Skeletal muscle cell (primary cell): ENCODE measurements around the gene LMNA.
"Not testable (repeated sequence)": the region's sequence is repeated elsewhere in the genome, so short reads cannot be mapped to it uniquely, and the experiment has no call there.

ENCODE experiments used
- DNase-seq: peaks from one replicate; pipeline ENCODE4 v3.0.0-alpha.2; 2010; ENCODE audit warnings: low read depth
- H3K4me3 ChIP-seq: 2 replicates; pipeline ENCODE4 v1.5.1; 2011; ENCODE audit warnings: low read depth, mild to moderate bottlenecking, control low read depth, low read length, moderate library complexity

The LMNA gene

GRCh38 chr1:156102633-156103511 lies 11.6 kb upstream of the LMNA start:
- DNase-seq, result no peak
- H3K4me3 ChIP-seq, result no peak overlapping the region

- no peak for DNase-seq
These were observed 11.0 kb upstream of the LMNA start for GRCh38 chr1:156103521-156103947.

GRCh38 chr1:156104065-156104810 lies 10.3 kb upstream of the LMNA start:
- peak; percentile 64 for DNase-seq
- no peak overlapping the region for H3K4me3 ChIP-seq

More at GRCh38 chr1:156103521-156103947, 11.0 kb upstream of the LMNA start:
- H3K4me3 ChIP-seq, result no peak overlapping the region

GRCh38 chr1:156104861-156105832 lies 9.4 kb upstream of the LMNA start:
- no peak for DNase-seq
- no peak overlapping the region for H3K4me3 ChIP-seq

- no peak for DNase-seq
- peak overlapping the region; percentile 1 for H3K4me3 ChIP-seq
These were observed 7.7 kb upstream of the LMNA start for GRCh38 chr1:156106624-156107488.

- no peak overlapping the region for H3K4me3 ChIP-seq
- no peak for DNase-seq
These were observed 6.5 kb upstream of the LMNA start for GRCh38 chr1:156108057-156108456.

- no peak for DNase-seq
- no peak overlapping the region for H3K4me3 ChIP-seq
These were observed 5.8 kb upstream of the LMNA start for GRCh38 chr1:156108664-156109241.

GRCh38 chr1:156110252-156110651 lies 4.3 kb upstream of the LMNA start:
- H3K4me3 ChIP-seq, result no peak overlapping the region
- no peak for DNase-seq

GRCh38 chr1:156111355-156111962 lies 3.1 kb upstream of the LMNA start:
- no peak overlapping the region for H3K4me3 ChIP-seq
- DNase-seq, result no peak

- no peak overlapping the region for H3K4me3 ChIP-seq
- DNase-seq, result no peak
These were observed 2.0 kb upstream of the LMNA start for GRCh38 chr1:156112276-156113137.

GRCh38 chr1:156113282-156113950 lies 1.1 kb upstream of the LMNA start:
- no peak for DNase-seq
- peak overlapping the region; percentile 100 for H3K4me3 ChIP-seq

GRCh38 chr1:156114919-156115513 lies 505 bp downstream of the LMNA start:
- no peak for DNase-seq
- peak overlapping the region; percentile 100 for H3K4me3 ChIP-seq

- peak overlapping the region; percentile 100 for H3K4me3 ChIP-seq
- DNase-seq, result no peak
These were observed 1.2 kb downstream of the LMNA start for GRCh38 chr1:156115514-156116374.

- peak overlapping the region; percentile 100 for H3K4me3 ChIP-seq
These were observed 2.2 kb downstream of the LMNA start for GRCh38 chr1:156116731-156117130.

More at GRCh38 chr1:156116731-156117130, 2.2 kb downstream of the LMNA start:
- not testable (repeated sequence) for DNase-seq
